GM19463 (cell line): ENCODE data around the gene ALDH1A2.
"Not testable (repeated sequence)": the region's sequence is repeated elsewhere in the genome, so short reads cannot be mapped to it uniquely, and the experiment has no call there.

Source experiments
- ATAC-seq: cut with Tn5 transposase; IDR thresholded peaks from one replicate; pipeline ENCODE4 v1.9.1; 2021; ENCODE audit warnings: mild to moderate bottlenecking, moderate library complexity; ENCODE audit not compliant: unreplicated experiment

ALDH1A2 gene

DNA sequence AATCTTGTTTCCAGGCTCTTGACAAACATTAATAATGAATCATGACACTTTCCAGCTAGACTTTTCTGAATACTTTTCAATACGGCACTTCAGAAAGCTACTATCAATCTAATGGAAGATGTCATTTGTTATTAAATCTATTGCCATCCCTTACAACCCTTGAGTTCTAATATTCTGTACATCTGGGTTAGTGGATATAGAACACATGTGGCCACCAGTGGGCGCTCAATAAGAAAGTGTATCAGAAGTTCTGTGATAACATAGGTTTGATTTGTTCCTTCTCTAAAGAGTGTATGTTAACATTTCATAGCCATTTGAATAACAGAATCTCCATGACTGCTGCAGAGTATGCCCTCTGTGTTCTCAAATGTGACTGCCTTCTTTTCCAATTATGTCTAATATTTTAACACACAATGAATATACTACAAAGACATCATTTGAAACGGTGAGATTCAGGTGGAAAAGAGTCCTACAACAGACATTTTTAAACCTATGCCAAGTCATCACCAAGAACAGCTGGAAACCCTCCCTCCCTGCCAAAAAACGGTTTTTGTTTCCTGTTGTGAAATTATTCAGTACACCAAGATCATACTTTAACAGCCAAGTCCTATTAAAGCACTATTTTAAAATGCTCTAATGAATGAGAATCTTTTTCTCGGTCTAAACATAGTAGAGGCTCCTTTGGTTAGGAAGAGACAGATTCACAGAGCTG, 22.2 kb downstream of the ALDH1A2 start:
- no peak for ATAC-seq

DNA sequence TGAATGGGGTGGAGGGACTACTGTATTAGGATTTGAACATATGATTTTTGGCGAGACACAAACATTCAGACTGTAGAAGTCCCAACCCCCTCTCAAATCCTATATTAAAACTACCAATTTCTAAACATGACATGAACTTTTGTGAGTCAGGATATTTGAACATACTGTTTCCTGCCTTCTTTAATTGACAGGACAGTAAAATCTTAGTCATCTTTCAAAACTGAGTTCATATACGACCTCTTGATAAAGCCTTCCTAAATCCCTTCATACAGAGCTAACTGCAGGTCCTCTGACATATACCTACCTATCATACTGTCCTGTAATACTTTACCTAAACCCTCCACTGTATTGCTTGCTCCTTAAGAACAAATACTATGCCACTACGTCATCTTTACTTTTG, 23.5 kb downstream of the ALDH1A2 start:
- no peak for ATAC-seq

DNA sequence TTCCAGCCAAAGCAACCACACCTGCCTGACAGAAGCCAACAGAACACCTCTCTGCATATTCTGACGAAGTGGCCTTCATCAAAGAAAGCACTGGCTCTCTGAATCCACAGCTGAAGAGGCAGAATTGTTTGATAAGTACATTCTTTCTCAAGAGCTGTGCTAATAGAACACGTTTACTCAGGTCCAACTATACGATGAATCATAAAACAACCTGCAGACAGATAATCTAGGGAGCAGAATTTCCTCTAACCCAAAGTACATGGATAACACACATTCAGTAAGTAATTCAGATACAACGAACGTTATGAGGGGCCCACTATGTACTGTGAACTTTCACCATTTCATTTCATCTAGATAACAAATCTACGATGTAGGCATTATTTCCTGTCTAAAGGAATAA, 25.4 kb downstream of the ALDH1A2 start:
- no peak for ATAC-seq

DNA sequence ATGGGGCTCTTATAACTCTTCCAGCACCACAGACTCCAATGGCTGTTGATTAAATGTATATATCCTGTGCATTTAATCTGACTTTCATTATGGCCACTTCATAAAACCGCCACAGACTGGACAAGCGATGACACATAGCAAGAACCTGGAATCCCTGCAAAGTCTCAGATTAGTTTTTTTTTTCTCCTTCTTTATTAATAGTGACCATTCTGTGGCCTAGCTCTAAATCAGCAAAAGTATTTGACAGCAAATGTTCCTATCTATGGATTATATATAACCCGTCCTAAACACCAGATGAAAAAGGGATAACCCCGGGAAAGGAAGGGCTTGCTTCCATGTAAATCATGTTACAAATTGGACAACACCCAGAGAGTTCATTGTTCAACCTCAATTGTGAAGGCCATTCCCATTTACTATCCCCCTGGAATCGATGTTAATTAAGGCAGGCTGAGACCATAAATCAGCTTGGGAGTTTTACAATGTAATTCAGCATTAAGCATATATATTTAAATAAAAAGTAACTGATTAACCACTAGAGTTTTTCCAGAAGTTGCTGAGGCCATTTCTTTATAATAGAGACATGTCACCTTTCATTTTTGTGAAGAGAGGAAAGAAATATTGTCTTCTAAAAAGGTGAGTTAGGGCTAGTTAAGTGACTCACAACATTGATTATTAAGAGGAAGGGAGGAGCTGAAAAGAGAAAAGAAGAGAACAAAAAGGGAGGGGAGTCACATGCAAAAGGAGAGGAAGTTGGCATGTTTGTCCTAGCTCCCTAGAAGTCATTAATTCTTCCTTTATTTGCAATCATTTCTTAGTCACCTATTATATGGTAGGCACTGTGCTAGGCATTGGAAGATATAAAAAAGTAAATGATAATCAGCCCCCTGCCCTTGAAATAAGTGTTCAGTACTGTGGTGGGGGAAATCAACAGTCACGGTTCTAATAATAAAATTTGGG, 26.2 kb downstream of the ALDH1A2 start:
- ATAC-seq, result no peak

DNA sequence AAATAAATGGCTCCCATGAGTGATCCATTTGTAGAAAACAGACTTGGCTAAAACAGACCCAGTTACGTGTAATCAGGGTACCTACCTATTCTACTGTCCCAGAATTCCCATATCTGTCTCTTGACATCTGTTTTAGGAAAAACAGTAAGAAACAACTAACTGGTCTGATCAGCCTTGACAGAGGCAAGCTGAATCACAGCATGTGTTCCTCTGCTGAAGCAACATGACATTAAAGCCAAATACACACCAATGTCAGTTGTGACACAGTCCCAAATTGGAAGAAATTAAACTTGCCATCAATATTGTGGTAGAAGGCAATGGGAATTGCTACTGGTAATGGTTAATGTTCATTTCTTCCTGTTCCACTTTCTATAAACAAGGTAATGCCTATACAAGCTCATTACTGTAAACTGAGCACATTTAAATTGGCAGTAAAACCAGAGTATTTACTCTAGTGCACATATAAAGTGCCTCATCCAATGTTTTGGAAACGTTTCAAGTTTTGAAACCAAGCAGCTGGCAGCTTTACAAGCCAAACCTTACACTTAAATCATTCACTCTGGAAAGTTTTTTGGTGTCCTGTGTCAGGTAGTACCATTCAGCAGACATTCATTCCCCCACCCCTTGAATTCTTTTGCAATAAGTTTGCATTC, 27.0 kb downstream of the ALDH1A2 start:
- no peak for ATAC-seq

DNA sequence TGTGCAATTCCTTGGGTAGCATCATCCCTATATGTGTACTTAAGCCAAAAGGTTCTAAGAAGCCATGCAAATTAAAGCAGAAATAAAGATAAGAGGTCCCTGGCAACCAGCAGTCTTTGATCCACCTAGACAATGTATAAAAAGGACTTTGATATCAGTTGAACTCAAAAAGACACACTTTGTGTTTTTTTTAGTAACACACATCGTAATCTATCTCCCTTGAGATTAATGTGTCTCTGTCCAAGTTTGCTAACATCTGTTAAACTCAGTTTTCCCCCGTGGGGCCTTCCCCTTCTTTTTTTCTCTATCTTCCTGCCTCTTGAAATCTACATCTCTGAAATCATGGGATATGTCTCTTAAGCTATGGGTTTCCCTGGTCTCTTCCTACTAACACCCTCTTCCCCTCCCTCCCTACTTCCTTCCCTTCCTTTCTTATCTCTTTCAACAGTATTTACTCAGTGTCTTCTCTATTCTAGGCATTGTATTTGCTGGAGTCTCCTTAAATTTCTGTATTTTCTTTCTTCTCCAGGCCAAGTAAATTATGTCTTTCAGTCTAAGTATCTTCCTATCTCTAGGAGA, 27.7 kb downstream of the ALDH1A2 start:
- ATAC-seq, result no peak

DNA sequence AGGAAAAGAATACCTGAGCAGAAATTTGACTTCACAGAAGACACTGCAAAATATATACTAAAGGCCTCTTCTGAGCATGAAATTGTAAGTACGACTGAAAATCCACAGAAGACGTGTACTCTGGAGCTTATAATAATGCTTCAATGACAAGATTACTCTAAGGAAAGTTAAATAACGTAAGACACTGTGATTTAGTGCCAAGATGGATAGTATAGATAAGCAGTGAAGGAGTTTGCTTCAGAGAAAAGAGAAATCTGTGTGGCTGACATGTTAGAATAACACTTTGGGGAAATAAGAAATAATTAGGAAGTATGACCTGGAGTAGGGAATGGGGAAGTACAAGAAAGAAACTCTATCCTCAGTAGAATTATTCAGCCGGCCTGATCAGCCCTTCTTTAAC, 28.9 kb downstream of the ALDH1A2 start:
- ATAC-seq, result no peak

DNA sequence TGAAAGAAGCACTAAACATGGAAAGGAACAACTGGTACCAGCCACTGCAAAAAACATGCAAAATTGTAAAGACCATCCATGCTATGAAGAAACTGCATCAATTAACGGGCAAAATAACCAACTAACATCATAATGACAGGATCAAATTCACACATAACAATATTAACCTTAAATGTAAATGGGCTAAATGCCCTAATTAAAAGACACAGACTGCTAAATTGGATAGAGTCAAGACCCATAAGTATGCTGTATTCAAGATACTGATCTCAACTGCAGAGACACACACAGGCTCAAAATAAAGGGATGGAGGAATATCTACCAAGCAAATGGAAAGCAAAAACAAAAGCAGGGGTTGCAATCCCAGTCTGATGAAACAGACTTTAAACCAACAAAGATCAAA, 37.1 kb downstream of the ALDH1A2 start:
- ATAC-seq, result not testable (repeated sequence)

DNA sequence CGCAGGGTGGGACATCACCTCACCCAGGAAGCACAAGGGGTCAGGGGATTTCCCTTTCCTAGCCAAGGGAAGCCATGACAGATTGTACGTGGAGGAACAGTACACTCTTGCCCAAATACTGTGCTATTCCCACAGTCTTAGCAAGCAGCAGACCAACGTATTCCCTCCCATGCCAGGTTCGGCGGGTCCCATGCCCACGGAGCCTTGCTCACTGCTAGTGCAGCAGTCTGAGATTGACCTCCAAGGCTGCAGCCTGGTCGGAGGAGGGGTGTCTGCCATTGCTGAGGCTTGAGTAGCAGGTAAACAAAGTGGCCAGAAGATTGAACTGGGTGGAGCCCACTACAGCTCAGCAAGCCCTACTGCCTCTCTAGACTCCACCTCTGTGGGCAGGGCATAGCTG, 39.0 kb downstream of the ALDH1A2 start:
- ATAC-seq, result no peak

DNA sequence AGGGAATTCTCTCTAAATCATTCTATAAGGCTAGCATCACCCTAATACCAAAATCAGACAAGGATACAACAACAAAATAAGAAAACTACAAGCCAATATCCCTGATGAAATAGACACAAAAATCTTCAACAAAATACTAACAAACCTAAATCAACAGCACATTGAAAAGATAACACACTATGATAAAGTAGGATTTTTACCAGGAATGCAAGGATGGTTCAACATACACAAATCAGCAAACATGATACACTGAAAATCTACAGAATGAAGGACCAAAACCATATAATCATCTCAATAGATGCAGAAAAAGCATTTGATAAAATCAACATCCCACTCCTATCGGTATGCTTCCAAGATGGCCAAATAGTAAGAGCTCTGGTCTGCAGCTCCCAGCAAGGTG, 39.5 kb downstream of the ALDH1A2 start:
- no peak for ATAC-seq

DNA sequence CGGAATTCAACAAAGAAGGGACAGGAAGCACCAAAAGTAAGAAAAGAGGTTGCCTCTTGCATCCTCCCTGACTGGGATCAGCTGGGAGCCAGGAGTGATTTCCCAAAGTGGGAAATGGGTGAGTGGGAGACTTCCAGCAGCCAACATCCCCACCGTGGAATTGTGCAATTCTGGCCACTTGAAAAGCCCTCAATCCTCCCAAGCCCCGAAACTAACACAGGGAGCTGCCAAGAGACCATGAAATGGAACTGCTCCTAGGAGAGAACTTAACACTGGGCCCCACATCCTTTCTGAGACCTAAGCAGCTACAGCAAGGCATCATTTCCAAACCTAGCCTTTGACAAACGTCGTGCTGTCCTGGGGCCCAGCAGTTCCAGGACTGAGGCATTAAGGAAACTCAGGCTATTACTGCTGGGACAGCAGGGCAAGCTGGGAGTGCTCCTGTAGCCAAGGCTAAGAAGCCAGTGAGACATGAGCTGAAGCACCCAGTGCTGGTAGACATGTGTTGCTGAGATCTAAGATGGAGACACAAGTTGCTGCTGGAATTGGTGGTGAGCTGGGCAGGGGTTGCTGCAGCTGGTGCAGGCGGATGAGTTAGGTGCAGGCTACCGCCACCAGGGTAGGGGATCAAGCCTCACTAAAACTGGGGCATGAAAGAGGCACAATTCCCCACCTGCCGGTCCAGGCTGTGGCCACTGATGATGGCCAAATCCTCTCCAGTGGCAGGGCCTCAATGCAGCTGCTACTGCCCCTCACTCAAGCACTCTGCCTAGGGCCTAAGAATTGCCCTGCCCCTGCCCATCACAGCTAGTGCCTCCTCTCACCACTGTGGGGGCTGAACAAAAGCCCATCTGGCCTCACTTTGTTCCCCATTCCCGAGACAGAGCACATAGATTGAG, 43.9 kb downstream of the ALDH1A2 start:
- ATAC-seq, result no peak

DNA sequence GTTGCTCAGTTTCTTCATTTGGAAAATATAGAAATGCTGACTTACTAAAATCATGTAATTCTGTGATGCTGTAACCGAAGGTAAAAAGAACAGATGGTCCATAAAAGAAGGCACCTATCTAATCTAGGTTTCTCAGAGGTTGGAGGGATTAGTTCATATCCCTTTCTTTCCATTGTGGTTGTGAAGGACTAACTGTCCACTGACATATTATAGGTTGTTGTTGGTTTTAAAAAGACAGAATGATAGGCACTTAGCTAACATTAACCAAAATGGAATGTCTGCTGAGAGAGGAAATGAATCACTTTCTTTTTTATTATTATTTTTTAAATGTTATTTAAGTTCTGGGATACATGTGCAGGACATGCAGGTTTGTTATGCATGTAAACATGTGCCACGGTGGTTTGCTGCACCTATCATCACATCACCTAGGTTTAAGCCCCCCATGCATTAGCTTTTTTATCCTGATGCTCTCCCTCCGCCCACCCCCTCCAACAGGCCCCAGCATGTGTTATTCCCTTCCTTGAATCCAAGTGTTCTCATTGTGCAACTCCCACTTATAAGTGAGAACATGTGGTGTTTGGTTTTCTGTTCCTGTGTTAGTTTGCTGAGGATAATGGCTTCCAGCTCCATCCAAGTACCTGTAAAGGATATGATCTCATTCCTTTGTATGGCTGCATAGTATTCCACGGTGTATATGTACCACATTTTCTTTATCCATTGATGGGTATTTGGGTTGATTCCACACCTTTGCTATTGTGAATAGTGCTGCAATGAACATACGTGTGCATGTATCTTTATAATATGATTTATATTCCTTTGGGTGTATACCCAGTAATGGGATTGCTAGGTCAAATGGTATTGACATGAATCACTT, 45.8 kb downstream of the ALDH1A2 start:
- no peak for ATAC-seq

DNA sequence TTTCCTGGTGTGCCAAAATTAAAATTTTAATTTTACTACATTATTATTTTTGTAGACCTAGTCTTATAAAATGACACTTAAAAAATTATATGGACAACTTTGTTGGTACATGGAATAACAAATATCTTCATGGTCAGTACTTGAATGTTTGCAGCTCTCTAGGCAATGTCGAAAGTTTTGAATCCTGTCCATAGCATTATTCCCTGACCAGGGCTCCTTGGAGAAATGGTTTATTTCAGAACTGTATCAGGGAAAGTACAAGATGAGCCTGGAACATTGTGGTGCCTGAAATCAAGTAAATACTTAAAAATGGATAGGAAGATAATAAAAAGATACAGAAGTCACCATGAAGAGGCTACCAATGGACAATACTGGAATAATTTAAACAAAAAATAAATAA, 47.6 kb downstream of the ALDH1A2 start:
- no peak for ATAC-seq

DNA sequence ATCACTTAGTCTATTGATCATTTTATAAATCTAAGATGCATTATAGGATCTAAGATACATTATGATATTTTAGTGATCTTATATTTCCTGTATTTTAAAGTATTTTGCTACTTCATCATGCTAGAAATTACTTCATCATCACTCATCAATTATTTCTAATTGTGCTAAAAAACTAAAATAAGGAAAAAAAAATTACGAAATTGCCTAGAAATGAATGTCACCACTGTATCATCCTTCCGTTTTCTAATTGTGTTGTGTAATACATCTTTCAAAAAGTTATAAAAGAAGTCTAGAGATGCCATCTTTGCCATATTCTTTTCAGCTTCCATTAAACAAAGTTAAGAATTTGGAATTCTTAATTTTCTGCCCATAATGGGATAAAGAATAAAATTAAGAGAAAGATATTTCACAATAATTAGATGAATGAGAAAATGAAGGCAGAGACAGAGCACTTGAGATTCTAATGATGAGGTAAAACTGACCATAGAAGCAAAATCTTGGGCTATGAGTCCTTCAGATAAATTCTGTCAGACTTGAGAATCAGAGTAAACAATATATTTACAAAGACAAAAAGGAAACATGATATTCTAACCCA, 48.8 kb downstream of the ALDH1A2 start:
- no peak for ATAC-seq

DNA sequence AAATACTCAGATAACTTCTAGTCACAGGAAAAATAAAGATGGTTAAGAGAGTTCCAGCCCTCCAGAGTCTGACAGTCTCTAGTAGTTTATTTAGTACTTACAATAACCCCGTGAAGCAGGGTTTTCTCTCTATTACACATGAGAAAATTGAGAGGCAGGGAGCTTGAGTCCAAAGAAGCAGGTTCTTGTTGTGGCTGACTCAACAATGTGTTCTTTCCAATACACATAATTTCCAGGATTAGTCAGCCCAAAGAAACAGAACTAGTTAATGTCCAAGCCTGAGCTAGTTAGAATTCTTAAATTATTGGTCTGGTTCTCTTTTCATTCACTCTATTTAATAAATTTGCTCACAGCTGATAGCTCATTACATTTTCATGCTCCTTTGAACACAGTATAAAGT, 49.9 kb downstream of the ALDH1A2 start:
- no peak for ATAC-seq

DNA sequence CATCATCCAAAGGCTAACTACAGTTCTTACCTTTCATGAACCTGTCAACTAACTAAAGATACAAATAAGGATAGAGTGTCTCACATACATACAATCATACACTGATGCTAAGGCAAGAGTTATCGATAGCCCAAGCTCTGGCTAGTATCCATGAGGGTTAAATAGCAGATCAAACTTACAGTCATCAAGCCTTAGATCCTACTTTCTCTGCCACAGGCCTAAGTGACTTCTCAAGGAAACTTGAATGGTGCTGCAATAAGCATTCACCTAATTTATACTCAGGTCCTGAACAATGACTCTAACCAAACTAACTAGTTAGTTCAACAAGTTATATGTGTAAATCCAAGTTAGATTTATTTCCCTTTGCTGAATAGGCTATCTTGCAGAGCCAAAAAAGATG, 51.0 kb downstream of the ALDH1A2 start:
- no peak for ATAC-seq

DNA sequence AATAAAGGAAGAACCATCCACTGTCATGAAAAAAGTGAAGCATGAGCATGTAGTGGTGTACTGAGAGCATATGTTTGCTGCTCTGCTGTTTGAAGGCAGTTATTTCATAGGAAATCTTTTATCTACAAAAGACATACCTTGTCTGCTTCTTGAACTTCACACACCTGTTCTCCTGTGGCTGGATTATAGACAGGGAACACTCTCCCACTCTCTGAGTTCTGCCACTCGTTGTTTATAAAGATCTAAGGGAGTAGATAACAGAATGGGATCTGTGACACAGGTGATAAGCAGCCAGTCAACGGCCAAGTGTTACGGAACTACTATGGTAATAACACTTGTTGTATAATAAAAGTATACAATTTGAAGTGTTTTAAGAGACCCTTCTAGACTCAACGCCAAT, 51.5 kb downstream of the ALDH1A2 start:
- ATAC-seq, result no peak

DNA sequence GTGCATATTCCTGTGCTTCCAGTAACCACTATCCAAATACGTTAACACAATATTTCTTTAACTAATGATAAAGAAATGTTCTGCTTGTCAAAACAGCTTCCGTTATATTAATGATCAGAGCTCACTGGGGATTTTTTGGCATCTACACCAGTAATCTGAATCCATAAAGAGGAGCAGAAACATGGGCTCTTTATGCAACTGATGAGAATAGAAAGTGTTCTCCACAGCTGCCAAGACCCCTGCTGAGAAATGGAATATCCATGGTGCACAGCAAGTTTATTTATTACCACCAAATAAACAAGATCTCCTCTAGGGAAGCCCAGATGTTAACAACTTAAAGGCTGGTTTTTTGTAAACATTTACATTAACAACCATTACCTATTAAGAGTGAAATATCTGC, 54.5 kb downstream of the ALDH1A2 start:
- ATAC-seq, result no peak

DNA sequence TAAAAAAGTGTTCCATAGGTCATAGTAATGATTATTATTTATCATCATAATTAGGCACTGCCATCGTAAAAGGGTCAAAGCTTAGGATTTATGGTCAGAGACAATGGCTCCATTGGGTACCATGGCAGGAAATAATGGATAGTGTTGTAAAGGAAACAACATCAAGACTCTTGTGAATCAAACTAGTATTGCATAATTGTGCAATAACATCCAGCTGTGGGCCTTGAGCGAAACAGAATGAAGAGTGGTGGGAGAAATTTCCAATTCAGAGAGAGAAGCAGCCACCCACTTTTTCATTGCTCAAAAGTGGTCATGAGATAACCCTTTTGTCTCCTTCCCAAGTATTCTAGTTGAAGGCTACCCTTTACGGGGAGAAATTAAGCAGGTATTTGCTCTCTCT, 61.7 kb downstream of the ALDH1A2 start:
- ATAC-seq, result no peak
